ENCODE results near the gene SNRNP200.

Gene SNRNP200

DNA sequence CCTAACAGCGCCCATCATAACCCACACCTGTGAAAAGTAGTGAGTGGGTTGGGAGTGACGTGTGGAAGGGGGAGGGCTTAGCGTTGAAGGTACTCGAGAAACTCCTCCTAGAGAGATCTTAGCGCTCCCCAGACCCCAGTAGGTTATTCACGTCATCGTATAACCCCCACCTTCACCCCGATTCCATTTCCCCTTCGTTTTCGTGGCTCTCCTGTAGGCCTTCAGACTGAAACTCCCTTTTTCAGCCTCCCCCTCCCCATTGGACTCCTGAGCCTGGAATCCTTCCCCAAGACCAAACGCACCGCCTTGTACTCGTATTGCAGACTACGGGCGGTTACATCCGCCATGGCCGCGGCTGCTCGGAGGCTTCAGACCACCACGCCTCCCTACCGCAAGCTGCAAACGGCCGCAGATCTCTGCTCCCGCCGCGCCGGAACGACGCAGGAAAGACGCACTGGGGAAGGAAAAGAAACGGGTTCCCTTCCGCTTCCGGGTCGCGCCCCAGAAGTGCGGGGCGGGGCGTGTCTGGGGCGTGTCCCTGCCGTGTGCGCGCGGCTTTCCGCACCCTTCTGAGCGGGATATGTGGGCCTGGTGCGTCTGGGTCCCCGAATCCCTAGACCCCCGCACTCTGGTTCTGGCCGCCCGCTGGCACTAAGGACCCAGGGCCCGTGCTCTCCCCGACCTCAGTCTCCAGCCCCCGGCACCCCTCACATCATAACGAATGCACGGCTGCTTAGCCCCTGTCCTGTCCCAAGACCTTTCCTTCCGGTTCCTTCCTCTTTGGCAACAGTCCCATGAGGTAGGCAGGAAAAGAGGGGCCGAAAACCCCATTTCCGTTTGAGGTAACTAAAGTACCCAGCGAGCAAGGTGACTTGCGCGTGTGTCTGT is at the start of gene SNRNP200:
SNRNP200 (minus strand) TSS at position 456 of the 888 bp plus-strand sequence; CDS start at position 347, 109 bp downstream.
- peak; percentile 87 for DNase-seq (ENCODE audit: low read depth)

GRCh38 chr2:96354492-96354891 is 49.1 kb upstream of the SNRNP200 start:
- no peak for DNase-seq (ENCODE audit: low read depth)

- no peak for DNase-seq (ENCODE audit: low read depth)
These were observed 48.3 kb upstream of the SNRNP200 start for GRCh38 chr2:96353606-96354101.

- no peak for DNase-seq (ENCODE audit: low read depth)
These were observed 47.8 kb upstream of the SNRNP200 start for GRCh38 chr2:96353032-96353561.

DNA sequence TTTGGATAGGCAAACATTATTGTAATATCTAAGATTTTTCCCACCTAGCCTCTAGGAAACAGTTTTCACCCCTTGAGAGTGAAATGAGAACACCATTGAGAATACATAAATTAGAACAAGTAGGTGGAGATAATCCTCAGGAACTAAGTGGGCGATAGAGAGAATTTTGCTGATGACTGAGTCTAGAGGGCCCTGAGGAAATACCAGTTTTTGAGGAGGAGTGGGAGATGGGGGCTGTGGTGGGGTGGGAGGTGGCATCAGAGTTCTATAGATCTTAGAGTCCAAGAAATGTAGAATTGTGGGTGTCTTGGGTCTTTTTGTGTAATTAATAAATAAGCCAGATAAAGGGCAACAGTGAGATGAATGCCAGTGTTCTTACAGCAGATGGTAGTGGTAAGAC is 42.0 kb upstream of the SNRNP200 start:
- no peak for DNase-seq (ENCODE audit: low read depth)

GRCh38 chr2:96345868-96346462 is 40.6 kb upstream of the SNRNP200 start:
- no peak for DNase-seq (ENCODE audit: low read depth)

DNA sequence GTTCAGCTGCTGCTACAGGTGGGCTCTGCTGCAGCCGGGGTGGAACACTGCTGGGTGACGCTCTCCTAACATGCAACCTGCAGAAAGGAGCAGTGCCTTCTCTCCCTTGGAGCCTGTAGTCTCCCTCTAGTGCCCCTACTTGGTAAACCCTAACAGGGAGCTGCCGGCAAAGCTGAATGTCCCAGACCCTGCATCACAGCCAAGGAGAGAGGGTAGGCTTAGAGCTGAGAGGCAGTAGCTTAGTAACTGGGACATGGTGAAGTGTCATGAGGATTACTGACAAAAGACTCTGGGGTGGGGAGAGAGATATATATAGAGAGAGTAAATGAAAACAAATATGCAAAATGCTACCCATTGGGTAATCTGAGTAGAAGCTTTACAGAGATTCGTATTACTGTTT is 40.1 kb upstream of the SNRNP200 start:
- DNase-seq (ENCODE audit: low read depth) = no peak

GRCh38 chr2:96344011-96344410 is 38.7 kb upstream of the SNRNP200 start:
- no peak for DNase-seq (ENCODE audit: low read depth)

DNA sequence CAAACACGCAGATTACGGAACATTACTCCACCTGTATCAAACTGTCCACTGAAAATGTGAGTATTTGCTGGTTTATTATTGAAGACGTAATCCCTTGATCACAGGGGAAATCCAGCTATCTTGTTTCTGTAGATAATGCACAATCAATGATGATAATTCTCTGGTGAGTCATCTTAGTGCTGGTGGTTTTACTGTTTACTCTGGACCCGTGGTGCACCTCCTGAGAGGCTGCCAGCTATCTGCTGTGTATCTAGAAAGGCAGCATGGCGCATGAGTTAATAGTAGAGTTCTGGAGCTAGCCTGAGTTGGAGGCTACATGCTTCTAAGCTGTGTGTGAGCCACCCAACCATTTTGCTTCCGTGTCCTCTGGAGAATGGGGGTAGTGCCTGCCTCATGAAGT is 36.7 kb upstream of the SNRNP200 start:
- DNase-seq (ENCODE audit: low read depth) = no peak

DNA sequence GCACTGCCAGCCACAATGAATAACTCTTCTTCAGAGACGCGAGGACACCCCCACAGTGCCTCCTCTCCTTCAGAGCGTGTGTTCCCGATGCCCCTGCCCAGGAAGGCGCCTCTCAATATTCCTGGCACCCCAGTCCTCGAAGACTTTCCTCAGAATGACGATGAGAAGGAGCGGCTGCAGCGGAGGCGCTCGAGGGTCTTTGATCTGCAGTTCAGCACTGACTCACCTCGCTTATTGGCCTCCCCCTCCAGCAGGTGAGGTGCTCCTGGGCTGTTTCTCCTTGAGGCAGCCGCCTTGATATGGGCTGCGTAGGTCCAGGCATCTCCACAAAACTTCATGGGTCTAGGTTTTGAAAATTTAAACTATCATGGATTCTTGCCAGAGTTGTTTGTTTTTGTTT is 36.3 kb upstream of the SNRNP200 start:
- DNase-seq (ENCODE audit: low read depth) = no peak

DNA sequence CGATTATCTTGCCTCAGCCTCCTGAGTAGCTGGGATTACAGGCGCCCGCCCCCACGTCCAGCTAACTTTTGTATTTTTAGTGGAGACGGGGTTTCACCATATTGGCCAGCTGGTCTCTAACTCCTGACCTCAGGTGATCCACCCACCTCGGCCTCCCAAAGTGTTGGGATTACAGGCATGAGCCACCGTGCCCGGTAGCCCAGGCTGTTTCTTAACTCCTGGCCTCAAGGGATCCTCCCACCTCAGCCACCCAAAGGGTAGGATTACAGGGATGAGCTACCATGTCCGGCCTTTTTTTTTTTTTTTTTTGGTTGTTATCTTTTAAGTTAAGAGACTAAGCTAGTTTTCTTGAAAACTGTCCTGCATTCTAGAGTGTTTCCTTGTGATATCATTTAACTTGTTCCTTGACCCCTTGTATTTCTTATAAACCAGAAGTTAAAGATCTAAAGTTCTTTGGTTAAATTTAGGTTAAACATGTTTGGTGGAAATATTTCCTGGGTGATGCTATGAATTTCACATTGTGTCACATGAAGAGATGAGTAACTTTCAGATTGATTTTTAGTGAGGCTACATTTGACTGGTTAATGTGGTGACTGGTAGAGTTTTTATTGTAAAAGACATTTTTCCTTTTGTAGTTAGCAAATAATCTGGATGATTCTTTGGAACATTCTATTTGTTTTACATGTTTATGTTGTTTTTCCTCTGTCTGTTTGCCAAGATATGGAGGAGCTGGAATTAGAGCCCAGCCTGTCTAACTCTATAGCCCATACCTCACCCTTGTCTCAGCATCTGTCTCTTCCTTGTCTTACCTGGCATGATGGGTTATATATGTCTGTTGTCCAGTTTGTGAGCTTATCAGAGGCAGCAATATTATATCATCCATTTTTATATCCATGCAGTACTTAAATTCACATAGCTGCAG is 35.4 kb upstream of the SNRNP200 start:
- DNase-seq (ENCODE audit: low read depth) = no peak

- no peak for DNase-seq (ENCODE audit: low read depth)
These were observed 31.5 kb upstream of the SNRNP200 start for GRCh38 chr2:96336873-96337272.

GRCh38 chr2:96336104-96336775 is 30.9 kb upstream of the SNRNP200 start:
- no peak for DNase-seq (ENCODE audit: low read depth)

GRCh38 chr2:96333708-96334107 is 28.4 kb upstream of the SNRNP200 start:
- DNase-seq (ENCODE audit: low read depth) = no peak

- DNase-seq (ENCODE audit: low read depth) = no peak
These were observed 25.1 kb upstream of the SNRNP200 start for GRCh38 chr2:96330407-96330806.

- no peak for DNase-seq (ENCODE audit: low read depth)
These were observed 24.5 kb upstream of the SNRNP200 start for GRCh38 chr2:96329874-96330273.

DNA sequence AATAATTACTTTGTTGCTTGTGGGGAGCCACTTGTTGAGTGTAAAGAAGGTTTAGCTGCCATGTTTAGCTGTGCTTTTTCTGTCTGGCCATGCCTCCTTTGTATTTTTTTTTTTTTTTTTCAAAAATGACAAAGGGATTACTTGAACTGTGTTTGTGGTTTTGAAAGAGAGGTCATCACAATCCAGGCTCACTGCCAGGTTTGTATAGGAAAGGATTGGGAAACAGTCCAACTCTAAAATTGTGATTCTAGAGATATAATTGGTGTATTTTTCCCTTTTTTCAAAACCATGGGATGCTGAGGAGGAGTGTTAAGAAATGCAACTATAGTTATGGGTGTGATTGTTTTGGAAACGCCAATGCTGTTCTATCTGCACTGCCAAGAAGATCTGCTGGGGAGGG is 24.1 kb upstream of the SNRNP200 start:
- DNase-seq (ENCODE audit: low read depth) = no peak

DNA sequence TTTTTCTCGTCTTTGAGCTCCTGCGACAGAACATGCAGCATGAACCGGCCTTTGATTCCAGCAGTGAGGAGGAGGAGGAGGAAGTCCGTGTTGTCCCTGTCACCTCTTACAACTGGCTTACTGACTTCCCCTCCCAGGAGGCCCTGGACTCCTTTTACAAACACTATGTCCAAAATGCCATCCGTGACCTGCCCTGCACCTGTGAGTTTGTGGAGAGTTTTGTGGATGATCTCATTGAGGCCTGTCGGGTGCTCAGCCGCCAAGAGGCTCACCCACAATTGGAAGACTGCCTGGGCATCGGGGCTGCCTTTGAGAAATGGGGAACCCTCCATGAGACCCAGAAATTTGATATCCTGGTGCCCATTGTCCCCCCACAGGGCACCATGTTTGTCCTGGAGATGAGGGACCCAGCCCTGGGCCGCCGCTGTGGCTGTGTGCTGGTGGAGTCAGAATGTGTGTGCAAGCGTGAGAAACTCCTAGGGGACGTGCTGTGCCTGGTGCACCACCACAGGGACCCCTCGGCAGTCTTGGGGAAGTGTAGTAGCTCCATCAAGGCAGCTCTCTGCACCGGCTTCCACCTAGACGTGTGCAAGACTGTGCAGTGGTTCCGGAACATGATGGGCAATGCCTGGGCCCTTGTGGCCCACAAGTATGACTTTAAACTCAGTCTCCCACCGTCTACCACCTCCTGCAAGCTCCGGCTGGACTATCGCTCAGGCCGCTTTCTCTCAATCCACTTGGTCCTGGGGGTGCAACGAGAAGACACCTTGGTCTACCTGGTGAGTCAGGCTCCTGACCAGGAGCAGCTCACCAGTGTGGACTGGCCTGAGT is 21.9 kb upstream of the SNRNP200 start:
- DNase-seq (ENCODE audit: low read depth) = no peak

GRCh38 chr2:96326564-96326963 is 21.2 kb upstream of the SNRNP200 start:
- DNase-seq (ENCODE audit: low read depth) = no peak

DNA sequence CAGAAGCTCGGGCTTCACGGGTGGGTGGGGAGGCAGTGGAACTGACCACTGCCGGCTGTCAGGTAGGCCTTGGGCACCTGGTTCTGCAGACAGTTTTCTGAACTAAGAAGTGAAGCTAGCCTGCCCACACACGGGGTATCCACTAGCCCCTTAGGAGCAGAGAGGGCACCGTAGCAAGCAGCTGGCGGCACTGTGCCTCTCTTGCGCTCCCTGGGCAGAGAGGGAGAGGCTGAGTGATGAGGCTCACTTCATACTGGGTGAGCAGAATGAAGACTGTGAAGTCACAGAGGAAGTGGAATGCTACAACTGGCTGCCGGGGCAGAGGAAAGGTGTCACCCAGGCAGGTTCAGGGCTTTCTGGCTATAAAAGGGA is 20.5 kb upstream of the SNRNP200 start:
- peak; percentile 26 for DNase-seq (ENCODE audit: low read depth)

Measured in activated T-cell treated with anti-CD3 and anti-CD28 coated beads for 24 hours (primary cell).